Hippocampal formation (tissue), 2 donors: ENCODE results near the gene PLCB2.

Experiments used
- DNase-seq, 2 donors: peaks; one replicate each; lab custom pipeline; 2025; lab: John Stamatoyannopoulos, UW

PLCB2 gene

DNA sequence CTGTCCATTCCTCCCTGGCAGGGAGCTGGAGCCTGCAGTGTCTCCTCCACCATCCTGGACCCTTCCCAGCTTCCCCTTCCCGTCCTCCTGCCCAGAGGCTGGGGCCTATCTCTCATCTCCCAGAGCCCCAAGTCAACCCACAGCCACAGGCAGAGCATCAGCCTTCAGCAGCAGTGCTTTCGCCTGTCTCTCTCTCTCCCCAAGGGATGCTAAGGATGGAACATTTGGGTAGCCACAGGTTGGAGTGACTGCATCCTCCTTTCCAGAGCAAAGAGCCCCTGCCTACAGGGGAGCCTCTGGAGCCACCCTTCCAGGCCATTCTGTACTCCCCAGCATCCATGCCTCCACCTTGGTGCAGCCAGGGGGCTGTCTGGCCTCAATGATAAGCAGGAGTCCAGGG lies 4.2 kb downstream of the PLCB2 start:
- DNase-seq: no peak

GRCh38 chr15:40302981-40303380 lies 4.8 kb downstream of the PLCB2 start:
- DNase-seq: no peak

DNA sequence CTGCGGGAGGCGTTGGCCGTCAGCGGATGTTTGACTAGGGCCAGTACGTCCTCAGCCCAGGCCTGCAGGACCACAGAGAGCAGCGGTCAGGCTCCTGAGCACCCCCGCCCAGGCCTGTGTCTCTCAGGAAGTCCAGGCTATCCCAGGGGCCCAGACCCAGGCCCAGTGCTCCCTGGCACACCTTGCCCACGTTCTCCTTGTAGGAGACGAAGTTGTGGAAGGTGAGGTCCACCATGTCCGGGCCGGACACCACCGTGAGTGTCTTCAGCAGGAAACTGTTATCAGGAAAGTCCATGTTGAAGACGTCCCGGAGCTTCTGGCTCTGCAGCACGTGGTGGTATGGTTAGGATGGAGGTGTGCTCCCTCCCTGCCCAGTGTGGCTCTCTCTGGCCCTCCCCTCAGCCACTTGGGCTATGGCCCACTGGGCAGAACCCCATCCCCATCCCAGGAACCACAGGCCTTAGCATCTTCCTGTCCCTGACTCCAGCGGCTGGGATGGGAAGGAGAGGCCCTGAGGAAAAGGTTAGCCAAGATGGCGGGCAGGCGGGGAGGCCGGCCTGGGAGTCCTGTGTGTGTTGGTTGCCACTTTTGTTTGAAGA lies 5.3 kb downstream of the PLCB2 start:
- DNase-seq: no peak

DNA sequence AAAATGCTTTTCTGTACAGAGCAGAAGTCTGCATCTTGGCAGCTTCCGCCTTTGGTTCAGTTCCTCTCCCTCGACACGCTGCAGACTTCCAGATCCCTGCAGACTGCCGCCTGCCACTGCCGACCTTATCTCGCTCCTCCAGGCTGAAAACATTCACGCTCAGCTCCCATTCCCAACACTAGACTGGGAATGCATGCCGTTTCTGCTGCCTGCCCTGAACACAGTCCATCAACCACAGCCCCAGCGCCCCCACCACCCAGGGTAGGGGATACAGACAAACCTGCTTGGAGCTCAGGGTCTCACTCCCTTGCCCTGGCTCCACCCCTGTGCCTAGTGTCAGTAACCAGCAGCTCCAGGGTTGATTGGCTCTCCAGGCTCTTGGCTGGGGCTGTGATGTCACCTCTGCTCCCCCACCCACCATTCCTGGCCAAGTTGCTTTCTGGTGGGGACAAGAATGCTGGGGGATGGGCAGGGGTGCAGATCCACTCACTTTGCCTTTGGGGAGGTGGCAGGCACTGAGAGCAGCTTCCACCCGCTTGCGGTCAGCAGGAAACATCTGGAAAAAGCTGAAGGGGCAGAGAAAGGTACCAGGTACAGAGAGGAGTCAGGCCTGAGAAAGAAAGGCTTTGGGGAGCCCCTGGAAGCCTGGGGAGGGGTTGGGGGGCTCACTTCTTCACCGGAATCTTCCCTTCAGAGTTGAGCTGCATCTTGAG lies 6.1 kb downstream of the PLCB2 start:
- DNase-seq: no peak

- DNase-seq: no peak
Observed at GRCh38 chr15:40300771-40301170, 7.0 kb downstream of the PLCB2 start.

DNA sequence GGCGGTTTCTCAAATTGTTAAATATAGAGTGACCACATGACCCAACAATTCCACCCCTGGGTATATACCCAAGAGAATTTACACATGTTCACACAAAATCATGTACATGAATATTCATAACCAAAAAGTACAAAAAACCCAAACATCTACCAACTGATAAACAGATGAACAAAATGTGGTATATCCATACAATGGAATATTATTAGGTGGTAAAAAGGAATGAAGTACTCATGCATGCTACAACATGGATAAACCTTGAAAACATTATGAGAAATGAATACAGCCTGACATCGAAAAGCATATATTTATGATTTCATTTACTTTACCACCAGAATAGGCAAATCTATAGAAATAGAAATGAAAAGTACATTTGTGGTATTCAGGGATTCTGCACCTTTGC lies 7.4 kb downstream of the PLCB2 start:
- no peak for DNase-seq

DNA sequence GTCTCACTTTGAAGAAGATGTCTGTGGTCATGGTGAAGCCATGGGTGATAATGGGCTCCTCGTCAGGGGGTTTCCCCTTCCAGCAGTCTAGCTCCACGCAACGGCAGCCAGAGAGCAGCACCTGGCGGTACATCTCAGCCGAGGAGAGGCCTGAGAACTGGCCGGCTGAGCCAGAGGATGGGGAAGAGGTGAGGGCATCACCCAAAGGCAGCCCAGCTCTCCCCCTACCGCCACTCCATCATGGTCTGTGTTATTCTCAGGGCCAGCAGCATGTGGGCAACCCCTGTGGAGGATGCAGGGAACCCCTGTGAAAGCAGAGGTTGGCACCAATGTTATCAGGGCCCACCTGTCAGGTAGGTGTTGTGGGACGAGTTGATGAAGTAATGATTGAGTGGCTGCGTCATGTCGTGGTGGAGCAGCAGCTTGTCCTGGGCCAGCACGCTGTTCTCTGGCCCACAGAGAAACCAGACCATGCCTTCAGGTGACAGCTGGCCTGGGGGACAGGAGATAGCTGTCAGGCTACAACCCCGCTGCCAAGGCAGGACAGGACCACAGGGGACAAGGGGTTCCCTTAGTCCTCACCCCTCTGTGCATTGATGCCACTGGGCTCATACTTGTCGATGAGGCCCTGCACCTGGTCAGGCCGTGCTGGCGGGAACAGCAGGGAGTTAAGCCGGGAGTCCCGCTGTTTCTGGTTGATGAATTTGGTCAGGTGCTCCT lies 9.4 kb downstream of the PLCB2 start:
- DNase-seq: no peak

- no peak for DNase-seq
Observed at GRCh38 chr15:40297356-40297755, 10.4 kb downstream of the PLCB2 start.

GRCh38 chr15:40296561-40297230 lies 11.0 kb downstream of the PLCB2 start:
- DNase-seq: no peak

DNA sequence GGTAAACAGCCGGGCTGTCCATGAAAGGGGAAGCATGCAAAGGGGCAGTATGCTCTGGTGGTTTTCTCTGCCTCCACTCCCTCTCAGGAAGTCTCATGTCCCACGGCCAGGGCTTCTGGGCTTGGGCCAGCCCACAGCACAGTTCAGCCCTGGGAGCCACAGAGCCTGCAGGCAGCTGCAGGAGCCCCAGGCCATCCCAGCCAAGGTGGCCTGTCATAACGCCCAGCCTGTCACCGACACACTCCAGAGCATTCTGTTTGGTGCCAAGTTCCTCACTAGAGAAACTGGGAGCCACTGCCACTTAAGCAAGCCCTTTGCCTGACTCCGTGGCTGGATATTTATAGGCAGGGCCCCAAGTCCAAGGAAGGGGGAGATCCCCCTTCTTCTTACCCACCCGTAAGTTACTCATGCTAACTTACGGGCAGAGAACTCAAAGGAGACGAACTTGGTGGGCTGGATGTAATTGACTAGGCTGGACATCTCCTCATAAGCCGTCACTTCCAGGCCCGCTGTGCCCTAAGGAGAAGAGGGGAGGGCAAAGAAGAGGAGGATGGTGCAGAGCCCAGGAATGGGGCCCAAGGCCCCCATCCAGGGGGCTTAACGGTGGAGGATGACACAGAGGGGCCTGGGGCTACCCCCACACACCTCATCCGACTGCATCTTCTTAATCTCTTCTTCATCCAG lies 11.7 kb downstream of the PLCB2 start:
- DNase-seq: no peak

DNA sequence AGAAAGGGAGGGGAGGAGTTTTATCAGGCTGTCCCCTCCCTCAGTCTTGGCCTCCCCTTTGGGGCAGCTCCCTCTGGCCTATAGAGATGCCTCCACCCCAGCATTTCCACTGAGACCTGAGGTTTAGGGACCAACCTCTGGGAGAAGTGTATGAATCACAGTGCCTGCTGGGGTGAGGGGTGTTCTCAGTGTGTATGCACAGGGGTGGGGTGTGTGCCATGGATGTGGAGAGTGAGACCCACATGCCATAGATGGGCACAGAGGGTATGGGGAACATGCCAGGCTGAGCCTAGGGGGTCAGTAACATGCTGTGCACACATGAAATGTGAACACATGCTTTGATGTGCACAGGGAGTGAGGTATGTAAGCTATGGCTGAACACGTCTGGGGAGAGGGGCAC lies 12.4 kb downstream of the PLCB2 start:
- DNase-seq: no peak

- DNase-seq: no peak
Observed at GRCh38 chr15:40293905-40294895, 13.5 kb downstream of the PLCB2 start.

DNA sequence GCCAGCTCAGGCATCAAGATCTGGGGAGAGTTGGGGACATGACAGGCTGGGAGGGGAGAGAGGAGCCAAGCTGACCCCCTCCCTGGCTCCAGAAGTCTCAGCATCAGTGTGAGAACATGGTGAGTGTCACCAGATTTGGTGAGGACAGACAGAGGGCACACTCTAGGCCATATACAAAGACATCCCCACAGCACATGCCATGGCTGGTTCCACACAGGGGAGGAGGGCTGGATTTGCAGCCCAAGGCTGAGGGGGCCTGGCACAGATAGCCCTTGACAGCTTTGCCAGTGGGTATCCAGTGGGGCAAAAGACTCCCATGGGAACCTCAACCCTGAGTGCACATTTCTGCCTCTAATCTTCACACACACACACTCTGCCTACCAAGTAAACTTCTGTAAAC lies 14.7 kb downstream of the PLCB2 start:
- DNase-seq: no peak

- DNase-seq: no peak
Observed at GRCh38 chr15:40292246-40292645, 15.5 kb downstream of the PLCB2 start.

- DNase-seq: no peak
Observed at GRCh38 chr15:40290918-40291574, 16.7 kb downstream of the PLCB2 start.

DNA sequence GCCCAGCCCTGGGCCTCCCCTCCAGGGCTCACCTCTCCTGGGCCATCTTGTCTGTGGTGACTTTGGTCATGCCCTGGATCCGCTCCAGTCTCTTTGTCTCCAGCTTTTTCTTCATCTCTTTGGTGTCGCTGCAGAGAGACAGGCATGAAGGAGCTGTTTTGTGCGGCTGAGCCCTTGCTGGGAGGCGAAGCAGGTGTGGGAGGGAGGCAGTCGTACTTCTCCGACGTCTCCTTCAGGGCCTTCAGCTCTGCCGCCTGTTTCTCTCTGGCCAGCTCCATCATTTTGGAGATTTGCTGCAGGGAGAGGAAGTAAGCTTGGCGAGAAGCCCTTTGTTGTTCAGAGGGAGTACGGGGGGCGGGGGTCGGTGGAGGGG lies 17.2 kb downstream of the PLCB2 start:
- DNase-seq: no peak

- DNase-seq: no peak
Observed at GRCh38 chr15:40289140-40289775, 18.5 kb downstream of the PLCB2 start.

DNA sequence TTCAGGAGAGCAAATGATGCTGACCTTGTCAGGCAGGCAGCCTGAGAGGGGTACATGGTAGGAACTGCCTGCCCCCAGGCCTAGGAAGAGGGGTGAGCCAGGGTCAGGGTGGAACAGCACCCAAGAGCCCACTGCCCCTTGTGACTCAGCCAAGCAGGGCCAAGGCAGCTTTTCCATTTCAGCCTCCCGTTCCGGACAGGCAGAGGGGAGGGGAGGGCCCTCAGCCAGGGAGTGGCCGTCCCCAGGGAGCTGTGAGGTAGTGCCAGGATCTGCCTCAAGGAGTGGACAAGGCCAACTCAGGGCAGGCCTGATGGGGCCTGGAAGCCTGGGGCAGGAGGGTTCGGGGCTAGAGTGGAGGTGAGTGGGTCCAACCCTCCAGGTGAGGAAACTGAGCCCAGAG lies 19.8 kb downstream of the PLCB2 start:
- no peak for DNase-seq

- DNase-seq: no peak
Observed at GRCh38 chr15:40287505-40287904, 20.2 kb downstream of the PLCB2 start.

GRCh38 chr15:40286794-40287193 lies 20.9 kb downstream of the PLCB2 start:
- no peak for DNase-seq
